Hematopoietic multipotent progenitor cell treated with erythropoietin and hydrocortisone succinate and interleukin-3 and kit ligand, for 15 days (in vitro differentiated cells): Measurements from ENCODE around the gene IL5RA.

Experiments
- DNase-seq: peaks from one replicate; pipeline ENCODE4 v3.0.0-alpha.2; 2015; ENCODE audit warnings: low spot score

The IL5RA gene

DNA sequence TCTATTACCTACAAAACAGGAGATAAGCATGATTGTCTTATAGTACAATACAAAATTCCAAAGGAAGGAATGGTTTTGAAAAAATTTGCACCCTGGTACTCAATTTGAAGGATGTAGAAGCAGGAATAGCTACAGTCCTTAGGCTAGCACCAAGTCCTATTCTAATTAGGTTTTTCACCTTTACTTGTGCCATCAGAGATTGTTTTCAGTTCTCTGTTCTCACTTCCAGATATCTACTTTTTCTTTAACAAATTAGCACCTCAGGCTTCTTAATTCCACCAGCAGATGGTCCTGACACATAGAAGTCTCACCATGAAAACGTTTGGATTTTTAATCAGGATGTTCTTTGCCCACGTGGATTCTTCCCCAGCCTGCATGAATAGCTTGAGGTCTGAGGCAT lies 43.8 kb downstream of the IL5RA start:
- no peak for DNase-seq

DNA sequence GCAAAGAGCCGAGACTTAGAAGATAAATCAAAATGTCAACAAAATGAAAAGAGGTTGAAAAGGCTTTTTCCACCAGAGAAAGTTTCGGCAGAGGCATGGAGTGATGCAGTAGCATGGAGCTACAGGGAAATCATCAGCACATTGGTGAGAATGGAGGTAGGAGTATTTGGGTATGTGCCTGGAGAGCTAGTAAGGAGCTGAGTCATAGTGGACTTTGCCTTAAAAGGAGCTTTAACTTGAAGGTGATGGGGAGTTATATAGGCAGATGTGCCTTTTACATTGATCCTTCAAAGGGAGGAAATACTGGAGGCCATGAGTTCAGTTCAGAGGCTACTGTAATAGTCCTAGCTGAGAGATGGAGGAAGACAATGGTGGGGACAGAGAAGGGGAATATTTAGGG lies 44.3 kb downstream of the IL5RA start:
- DNase-seq, result no peak

DNA sequence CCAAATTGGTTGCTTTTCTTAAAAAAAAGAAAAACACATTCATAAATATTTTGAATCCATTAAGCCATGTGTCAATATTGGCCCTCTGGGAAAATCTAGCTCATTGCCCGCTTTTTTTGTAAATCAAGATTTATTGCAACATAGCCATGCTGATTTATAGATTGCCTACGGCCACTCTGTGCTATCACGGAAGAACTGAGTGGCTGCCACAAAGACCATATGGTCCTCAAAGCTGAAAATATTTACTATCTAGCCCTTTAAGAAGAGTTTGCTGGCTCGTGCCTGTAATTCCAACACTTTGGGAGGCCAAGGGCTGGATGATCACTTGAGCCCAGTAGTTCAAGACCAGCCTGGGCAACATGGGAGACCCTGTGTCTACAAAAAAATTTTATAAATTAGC lies 45.9 kb downstream of the IL5RA start:
- no peak for DNase-seq

DNA sequence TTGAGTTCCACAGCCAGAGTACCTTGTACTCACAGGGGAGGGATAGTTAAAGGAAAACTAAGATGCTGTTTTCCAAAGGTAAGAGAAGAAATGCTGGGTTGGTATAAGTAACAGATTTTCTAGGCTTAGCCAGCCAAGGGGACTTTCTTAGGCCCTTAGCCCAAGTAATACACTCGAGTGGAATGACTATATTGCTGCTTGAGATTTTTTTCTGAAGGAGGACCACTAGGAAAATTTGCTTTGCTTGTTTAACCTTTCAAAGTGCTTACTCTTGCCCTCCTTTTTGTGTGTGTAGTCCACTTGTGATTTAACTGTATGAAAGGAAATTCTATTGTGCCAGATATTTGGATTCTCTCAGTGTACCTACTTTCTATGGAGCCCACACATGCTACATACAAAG lies 50.5 kb downstream of the IL5RA start:
- DNase-seq, result no peak

DNA sequence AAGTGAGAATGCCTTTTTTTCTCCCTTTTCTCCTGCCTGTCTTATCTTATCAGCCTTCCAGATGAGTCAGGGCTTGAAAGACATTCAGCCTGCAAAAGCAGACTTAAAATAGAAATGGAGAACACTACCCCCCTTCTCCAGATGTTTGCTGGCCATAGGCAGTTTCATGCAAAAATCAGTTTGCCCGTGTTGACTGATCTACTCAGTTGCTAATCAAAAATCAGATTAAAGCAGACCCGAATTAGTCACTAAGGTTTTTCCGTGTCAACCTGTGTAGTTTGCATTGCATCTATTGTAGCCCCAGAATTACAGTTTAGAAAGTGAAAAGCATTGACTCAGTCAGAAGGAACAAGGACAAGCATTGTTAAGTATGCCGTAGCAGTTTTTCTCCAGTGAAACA lies 56.2 kb downstream of the IL5RA start:
- DNase-seq, result no peak

DNA sequence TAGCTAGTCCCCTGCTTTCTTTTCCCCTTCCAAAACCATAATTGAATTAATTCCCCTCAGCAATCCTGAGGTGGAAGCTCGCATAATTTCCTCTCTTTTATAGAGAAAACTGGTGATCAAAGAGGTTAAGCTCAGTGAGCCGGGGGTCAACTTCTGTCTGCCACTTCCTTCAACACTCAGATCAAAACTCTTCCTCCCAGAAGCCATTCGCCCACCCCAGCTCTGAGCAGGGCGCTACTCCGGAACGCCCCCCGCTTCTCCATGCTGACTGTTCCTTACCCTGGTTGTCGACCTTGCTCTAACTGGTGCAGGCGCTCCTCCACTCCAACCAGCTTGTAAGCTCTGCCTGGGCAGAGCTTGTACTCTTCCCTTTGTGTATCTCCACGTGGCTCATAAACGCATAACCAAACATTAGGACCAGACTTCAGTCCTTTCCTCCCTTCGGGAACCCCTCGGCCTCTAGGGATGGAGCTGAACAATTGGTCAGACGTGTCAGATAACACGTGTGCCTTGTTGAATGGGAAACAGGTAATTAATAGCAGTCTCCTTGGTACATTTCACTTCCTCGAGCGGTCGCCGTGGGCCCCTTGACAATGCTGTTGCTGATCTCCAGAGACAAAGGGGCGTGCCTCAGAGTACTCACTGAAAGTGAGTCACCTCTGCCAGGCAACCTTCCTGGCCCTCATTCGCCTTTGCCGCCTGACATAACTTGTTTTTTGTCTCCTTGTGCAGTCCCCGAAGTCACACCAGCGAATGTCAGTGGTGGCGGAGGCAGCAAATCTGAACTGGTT lies 71.8 kb downstream of the IL5RA start:
- no peak for DNase-seq

DNA sequence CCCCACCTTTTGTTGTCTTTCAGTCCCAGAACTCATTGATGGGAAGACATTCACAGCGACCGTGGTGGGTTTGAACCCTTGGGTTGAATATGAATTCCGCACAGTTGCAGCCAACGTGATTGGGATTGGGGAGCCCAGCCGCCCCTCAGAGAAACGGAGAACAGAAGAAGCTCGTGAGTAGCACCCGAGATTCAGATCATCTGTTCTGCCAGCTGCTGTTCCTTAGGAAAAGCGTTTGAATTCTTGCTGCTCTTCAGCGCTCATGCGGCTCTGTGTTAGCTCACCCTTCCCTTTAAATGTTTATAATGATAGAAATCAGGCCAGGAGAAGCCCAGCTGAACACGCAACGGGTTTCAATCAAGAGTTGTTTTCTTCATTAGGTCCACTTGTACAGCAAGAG lies 73.0 kb downstream of the IL5RA start:
- no peak for DNase-seq

DNA sequence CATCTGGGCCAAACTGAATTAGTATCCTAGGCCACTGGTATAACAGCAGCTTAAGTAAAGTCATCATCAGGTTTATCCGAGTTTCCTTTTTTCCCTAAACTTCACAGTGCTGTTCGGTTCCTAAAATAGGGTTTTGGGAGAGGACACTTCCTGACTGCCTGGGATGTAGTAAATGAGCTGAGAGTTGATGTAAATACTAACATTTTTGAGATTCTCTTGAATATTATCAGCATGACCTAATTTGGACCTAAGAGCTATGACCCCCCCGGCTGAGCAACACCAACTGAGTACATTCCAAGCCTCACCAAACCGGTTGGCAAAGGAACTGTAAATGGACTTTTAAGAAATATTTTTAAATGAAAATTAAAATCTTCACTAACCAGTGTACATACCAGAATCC lies 78.8 kb downstream of the IL5RA start:
- no peak for DNase-seq

DNA sequence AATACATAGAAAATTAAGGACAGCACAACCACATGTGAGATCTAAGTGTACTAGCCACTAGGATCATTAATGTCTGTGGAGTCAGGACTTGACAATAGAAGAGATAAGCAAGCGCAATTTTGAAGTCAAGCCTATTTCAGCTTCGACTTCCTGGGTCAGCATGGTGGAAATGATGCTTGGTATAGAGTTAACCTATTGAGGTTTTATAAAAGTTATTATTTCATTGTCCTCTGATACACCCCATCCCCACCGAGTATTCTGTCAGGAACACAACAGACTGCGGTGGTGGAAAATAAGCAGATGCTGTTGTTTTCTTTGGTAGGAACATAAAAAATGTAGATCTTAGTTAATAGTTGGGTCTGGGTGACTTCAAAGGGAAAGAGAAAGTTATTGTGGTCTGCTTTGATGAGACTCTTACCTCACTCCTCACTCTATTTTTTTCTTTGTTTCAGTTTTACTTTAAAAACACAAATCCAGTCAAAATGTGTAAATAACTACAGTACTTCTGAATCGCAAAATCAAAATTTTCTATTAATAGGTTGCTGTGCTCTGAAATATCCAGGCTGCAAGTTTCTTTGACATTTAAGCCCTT lies 82.1 kb downstream of the IL5RA start:
- no peak for DNase-seq

DNA sequence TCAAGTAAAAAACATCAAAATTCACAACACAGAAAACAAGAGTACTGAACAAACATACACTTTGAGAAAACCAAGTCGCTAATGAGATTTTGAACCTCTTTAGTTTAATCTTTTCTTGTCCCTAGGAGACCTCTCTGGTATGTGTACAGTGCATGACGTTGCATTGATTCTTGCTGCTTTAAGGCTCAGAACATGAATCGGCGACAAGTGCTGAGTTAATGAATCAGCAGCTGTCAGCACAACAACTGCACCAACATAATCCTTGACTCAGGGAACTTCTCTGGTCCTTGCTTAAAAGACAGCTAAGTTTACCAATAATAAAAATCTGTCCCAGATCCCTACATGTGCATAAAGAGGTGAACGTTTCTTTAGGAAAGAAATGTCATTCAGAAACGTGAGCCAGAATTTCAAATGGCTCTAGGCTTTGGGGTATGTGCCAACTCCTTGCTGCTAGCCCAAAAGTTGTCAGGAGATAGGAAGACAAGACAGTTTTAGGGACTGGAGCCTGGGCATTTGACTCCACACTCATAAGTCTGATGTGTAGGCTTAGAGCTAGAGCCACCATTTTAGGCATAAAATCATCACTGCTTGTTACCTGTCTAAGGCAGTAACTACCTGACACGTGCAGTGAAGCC lies 86.9 kb downstream of the IL5RA start:
- DNase-seq, result no peak

DNA sequence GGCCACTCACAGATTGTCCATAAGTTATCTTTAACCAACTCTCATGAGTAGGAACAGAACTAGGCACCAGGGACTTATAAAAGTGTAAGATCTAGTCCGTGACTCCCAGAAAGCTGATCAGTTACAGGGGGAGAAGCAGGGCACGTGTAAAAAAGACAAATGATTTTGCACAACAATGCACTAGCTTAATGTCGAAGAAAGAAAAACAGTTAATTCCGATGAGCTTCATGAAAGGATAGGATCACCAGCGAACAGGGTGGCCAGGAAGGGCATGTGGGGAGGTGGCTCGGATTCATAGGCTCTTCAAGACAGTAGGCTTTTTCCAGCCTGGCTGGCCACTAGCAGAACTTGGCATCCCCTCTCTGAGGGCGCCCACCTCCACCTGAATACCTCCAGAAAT lies 90.0 kb downstream of the IL5RA start:
- DNase-seq, result no peak
